Peyer's patch (tissue), 4 donors: ENCODE measurements around the gene RAPGEF3.

Source experiments
- CTCF ChIP-seq, 6 experiments: fragments of 450-650 bp in 4 of 6; fragments of 200-600 bp in 2 of 6; sonication (generic) in 1 of 6; IDR thresholded peaks; one replicate each; pipeline ENCODE4 v1.5.1; 2017 to 2019; ENCODE audit warnings: antibody characterized with exemption in 6 of 6, mild to moderate bottlenecking in 3 of 6, moderate library complexity in 1 of 6
- POLR2A ChIP-seq, 2 donors: fragments of 450-650 bp; IDR thresholded peaks; one replicate each; pipeline ENCODE4 v1.5.1; 2017; ENCODE audit warnings: antibody characterized with exemption in 2 of 2, mild to moderate bottlenecking in 2 of 2, moderate library complexity in 2 of 2

- TF ChIP-seq POLR2A (IDR thresholded peaks at IDR 0.05) (no peak), CTCF (IDR thresholded peaks at IDR 0.05) (no peak)
These were observed 47.2 kb downstream of the RAPGEF3 start for GRCh38 chr12:47711448-47711847.
